H4 (cell line): ENCODE data around the gene FOXL1. TPM values are rescaled to one million over a fixed set of nuclear protein-coding genes. Genes with fewer than 3 reads are reported as not detected.

Experiments
- DNase-seq: peaks from one replicate; pipeline ENCODE4 v3.0.0-alpha.2; 2015; ENCODE audit warnings: low spot score
- total RNA-seq: library from RNA; depleted of rRNA; stranded (reverse); fragments of >200 nt; shearing (Covaris generic); gene quantifications from 2 replicates; pipeline ENCODE4 v1.2.3, GENCODE V29; 2014

Gene FOXL1
- total RNA-seq, 1 experiment from 2014 or later: 0.75 TPM

DNA sequence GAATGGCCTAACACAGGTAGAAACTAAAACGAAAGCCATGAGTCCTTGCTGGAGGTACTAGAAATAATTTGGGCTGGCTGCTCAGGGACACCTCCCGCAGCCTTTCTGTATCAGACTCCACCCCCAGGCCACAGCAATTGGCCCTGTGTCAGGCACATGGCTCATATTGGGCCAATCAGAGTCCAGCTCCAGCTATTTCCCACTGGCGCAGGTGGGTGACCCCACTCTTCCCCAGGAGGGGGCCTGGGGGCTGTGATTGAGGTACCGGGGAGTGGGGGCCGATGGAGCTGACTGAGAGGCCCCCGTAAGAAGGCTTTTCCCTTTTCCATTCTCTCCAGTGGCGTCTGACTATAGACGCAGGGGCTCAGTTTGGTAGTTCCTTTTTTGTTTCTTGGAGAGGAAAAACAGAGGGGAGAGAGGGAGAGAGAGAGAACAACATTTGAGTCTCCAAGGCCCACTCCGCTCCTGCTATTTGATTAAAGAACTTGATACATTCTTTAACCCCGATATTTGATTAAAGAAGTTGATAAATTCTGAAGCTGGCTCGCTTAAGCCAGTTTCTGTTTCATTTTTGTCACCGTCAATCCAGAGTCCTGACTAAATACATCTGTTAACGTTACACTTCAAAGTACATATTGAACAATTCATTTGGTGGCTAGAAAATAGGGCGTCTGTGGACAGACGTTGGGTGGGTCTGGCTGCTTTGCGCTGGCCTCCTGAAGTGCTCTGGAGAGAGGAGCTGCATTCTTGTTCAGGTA, 26.3 kb downstream of the FOXL1 start:
- no peak for DNase-seq

DNA sequence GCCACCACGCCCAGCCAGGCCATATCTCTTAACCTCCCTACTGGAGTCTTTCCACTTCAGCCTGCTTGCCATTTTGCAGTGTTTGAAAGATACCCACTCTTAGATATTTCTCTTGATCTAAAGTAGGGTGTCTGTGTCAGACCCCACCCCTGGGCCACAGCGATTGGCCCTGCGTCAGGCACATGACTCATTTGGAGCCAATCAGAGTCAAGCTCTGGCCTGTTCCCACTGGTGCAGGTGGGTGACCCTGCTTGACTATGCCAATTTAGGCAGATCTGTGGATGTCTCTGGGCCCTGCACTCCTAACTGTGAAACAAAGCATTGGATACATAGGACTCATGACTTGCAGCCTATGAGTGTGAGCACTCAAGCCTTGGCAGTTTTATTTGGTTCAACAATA, 27.6 kb downstream of the FOXL1 start:
- DNase-seq: no peak

DNA sequence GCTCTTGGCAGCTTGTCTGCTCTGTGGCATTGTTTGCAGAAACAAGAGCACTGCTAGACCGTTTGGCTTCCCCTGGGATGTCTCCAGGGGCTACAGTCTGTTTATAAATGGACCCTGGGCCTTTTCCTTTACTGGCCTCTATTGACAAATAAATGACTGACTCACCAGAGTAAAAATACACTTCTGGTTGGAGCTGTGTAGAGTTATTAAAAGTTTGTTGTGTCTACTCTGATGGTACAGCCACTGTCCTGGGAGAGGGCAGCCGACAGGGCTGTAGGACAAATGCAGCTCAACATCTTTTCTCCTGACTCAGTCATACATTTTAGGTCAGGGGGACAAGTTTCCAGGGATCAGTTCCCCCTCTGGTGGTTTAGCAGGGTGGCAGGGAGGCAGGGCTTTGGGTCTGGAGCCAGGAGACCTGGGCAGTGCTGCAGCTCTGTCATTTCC, 30.0 kb downstream of the FOXL1 start:
- peak; percentile 63 for DNase-seq

DNA sequence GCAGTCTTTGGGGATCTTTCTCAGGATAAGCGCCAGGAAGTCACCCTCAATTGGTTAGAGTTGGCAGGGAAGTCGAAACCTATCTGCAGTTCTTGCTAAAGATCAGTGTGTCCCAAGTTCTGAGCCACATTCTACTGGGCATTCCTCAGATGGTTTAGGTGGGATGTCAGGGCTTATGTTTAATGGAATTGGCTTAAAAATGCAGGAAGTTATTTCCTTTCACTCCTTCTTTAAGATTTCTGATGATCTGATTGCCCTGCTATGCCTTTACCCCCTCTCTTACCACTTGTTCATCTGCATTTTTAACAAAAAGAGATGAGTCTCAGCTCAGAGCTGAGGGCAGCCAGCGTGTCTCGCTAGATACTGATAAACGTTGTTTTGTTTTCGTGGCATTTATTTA, 30.8 kb downstream of the FOXL1 start:
- DNase-seq: peak; percentile 71

DNA sequence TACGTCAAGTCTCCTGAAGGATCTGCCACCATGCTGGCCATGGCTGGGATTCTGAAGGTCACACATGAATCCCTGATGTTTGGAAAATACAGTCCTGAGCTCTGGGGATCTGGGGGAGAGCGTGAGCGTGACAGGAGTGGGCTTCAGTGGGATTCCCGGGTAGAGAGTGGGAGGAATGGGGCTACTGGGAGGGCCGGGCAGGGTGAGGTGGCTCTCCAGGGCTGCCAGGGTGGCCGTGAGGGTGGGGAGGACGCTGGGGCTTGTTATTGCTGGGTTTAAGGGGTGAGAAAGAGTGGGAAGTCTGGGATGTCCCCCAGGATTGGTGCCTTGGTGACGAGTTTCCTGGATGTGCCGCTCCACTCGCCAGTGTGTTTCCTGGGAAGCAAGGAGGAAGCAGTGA, 31.3 kb downstream of the FOXL1 start:
- no peak for DNase-seq

DNA sequence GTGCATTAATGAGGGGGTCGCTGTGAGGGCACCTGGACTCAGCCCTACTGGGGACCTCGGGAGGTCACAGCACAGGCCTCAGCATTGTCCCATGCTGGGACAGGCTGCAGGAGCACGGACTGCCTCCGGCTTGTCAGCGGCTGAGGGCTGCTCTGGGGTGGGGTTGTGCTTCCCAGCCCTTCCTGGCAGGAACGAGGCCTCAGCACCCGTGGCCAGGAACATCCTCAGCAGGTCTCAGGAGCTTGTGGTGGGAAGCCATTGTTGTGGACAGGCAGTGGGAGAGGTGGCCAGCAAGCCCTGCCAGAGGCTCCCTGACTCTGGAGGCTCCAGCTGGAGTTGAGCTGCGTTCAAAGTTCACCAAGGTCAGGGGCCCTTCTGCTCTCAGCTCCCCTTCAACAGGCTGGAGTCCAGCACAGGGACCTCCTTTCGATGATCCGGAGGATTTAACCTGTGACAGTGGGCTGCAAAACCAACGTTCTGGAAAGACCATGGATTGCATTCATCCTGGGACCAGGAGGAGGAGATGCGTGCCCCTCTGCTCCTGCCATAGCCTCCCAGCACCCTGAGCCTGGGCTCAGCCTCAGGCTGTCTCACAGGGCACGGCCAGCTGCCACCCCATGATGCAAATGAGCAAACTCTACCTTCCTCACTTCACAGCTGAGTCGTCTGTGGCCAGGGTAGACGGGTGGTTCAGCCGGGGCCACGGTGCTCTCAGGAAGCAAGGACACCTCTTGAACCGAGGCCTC, 32.6 kb downstream of the FOXL1 start:
- no peak for DNase-seq

DNA sequence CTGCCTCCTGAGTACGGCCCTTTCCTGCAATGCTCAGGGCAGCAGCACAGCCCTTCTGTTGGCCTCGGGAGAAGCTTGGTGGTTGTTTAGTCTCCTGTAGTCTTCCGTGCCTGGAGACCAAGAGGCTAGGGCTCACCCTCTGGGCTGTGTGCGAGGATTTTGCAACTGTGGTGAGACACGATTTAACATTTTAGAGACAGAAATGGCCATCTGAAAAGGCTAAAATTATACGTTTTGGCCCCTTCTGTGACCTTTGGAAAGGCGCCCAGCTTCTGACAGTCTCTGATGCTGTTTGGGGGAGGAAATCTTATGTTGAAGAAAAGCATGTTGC, 33.1 kb downstream of the FOXL1 start:
- DNase-seq: no peak

DNA sequence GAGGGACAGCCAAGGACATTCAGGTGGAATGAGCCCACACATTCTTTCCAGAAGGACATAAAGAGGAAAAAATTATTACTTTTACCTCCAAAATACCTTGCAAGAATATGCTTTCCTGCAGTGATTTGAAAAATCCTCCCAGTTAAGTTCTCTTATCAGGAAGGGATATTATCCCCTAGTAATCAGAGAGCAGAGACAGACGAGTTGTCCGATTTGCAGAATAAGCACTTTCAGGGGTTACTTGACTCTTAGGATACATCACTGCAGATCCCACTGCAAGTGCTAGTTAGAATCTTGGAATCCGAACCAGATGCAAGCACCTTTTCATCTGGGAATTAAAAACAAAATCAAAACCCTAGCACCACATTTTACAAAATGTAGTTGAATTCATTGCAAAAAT, 33.6 kb downstream of the FOXL1 start:
- no peak for DNase-seq

DNA sequence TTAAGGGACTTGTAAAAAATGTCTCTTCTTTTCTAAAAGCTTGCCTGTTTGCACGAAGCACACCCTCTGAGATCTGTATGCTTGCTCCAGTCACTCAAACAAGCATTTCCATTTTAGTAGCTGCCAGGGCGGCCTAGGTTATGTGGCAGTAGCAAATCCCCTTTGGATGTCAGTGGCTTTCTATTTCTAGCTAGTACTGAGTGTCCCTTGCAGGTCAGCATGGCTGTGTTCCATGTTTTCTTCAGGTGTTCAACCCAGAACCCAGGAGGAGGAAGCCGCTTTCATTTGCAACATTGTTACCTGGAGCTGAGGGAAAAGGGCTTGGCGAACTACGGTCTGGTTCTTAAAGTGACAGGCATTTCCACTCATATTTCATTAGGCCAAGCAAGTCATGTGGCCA, 36.4 kb downstream of the FOXL1 start:
- DNase-seq: no peak

DNA sequence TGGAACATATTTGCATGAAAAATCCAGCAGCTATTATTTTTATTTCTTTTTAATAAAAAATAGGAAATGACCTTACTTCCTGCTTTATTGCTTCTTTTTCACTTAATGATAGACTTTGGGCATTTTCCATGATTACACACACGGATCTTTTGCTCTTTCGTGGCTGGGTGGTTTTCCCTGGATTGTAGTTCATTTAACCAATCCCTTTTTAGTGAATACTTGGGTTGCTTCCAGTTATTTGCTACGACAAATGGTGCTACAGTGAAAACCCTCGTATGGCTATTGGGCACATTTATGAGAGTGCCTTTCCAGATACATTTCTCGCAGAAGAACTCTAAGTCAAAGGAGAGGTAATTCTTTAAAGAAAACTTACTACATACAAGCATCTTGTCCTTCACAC, 38.6 kb downstream of the FOXL1 start:
- no peak for DNase-seq

DNA sequence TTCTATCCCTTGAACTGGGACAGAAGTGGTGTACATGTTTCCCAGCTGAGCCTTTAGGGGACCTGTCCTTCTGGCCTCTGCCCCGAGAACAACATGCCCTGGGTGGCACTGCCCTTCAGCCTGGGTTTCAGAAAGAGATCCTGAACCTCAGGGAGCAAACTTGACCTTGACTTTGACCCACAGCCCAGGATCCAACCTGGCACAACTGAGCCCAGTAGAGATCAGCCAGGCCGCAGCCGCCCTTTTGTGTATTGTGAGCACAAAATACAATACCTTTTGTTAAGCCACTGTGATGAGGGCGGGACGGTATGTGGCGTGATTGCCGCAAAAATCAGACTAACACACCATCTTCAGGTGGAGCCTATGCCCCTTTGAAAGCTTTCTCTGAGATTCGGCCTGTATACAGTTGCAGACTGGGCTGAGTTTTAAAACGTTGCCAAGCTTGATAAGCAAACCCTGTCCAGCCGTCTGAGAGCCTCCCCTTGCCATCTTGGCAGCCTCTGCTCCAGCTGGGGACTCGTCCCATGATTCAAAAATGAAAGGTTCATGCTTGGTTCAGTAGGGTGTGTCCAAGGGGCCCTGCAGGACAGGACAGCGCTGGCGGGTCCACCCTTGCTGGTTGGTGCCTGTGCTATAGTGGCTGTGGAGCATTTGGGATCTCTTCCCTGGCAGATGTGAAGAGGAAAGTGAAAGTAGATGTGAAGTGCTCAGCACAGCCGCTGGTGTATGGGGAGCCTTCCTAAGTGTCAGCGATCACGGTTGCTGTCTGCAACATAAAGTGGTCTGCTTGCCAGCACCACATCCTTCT, 40.3 kb downstream of the FOXL1 start:
- no peak for DNase-seq

DNA sequence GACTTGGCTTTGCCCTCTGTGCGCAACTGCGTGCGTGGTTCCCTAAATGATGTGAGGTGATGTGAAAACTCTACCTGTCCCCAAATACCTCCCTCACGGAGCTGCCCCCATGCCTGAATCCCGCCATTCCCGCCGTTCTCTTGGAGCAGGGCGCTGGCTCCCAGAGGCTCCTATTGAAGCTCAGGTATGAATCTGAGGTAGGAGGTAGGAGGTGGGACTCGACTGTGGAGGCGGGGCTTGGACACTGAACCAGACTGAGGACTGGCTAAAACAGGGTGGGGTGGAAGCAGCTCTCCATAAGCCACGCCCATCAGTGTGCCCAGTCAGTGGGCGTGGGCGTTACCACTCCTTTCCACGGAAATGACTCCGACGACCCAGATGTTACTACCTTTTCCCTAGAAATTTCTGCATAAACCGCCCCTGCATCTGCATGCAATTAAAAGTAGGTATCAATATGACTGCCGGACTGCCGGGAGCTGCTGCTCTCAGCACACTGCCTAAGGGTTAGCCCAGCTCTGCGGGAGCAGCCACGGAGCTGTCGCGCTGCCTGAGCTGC, 41.0 kb downstream of the FOXL1 start:
- DNase-seq: no peak

DNA sequence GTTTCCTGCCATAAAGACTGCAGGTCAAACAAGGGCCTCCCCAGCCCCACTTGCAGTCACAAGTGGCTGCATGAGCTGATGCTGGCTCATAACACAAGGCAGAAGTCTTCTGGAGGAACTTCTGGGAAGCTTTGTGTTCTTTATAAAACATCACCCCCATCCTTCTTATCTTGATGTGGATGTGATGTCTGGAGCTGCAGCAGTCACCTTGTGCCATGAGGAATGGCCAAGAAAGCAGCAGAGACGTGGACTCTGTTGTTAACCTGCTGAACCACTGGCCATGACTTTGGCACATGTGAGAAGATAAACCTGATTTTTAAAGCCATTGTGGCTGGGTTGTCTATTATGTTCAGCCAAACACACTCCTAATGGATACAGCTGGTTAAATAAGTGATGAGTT, 41.8 kb downstream of the FOXL1 start:
- no peak for DNase-seq

DNA sequence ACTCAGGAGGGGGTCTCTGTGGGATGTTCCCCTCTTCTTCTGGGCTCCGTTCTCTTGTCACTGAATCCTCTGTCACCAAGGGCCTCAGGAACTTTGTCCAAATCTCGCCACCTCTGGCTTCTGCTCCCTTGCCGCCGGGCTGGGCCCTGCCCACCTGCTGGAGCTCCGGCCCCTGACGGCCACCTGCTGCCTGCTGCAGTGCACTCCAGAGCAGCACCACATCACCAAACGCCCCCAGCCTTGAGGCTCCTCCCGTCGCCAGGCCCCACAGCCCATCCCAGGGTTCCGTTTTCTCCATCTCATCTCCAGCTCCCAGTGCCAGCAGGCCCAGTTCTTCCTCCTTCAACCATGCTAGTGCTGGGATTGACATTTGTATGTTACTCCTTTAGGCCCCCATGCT, 43.6 kb downstream of the FOXL1 start:
- no peak for DNase-seq

DNA sequence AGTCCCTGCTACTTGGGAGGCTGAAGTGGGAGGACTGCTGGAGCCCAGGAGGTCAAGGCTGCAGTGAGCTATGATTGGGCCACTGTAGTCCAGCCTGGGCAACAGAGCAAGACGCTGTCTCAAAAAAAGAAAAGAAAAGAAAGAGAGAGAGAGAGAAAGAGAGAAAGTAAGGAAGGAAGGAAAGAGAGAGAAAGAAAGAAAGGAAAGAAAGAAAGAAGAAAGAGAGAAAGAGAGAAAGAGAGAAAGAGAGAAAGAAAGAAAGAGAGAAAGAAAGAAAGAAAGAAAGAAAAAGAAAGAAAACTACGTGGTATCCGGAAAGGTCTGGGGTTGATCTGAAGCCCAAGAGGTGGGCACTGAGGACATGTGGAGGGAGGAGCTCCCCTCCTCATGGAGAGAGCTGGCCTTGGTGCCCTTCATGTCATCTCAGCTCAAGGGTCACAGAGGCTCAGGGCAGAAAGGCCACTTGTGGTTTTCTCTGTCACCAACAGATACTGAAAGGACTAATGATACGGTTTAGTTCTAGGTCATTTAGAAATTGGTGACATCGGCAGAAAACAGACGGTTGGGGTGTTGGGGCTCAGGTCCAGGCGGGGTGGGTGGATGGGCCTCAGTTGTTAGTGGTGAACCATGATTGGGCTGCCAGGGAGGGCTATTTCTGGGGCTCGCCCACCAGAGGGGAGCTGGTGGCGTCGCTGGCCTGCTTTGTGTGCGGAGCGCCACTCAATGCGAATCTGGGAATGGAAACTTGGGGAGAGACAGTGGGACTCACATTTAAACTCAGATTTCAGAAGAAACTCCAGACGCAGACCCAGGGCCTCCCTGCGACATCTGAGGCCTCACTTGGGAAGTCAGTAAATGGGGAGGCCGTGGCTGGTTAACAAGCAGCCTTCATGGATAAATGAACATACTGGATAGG, 44.6 kb downstream of the FOXL1 start:
- no peak for DNase-seq

DNA sequence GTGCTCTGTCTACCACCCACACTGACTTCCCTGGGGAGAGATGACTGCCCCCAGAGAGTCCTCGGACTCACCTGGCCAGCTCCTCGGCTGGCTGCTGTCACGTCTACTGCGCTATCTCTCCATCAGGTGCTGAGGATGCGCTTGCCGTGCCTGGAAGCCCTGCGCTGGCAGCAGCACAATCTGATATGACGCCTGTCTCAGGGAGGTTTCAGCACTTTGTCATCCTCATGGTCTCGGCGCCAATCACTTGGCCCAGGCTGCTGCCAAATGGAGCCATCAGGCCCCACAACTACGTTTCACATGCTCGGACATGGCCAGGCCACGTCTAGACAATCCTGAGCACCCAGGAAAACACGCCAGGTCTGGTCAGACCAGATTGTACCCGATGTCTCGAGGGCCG, 46.7 kb downstream of the FOXL1 start:
- no peak for DNase-seq

DNA sequence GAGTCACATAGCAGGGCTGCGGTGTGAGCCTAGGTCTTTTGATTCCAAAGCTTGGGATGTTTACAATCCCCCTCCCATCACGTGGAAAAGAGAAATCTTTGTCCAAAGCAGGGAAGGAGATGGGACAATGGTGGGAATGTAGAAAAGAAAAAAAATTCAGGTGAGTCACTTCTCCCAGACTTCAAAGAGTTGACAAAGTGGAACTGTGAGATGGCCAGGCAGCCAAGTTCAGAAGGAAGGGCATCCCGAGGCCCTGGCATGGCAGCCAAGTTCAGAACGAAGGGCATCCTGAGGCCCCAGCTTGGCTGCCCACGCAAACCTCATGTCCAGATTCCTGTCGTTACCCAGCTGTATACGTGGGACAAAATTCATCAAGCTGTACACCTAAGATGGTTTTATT, 47.5 kb downstream of the FOXL1 start:
- DNase-seq: no peak

DNA sequence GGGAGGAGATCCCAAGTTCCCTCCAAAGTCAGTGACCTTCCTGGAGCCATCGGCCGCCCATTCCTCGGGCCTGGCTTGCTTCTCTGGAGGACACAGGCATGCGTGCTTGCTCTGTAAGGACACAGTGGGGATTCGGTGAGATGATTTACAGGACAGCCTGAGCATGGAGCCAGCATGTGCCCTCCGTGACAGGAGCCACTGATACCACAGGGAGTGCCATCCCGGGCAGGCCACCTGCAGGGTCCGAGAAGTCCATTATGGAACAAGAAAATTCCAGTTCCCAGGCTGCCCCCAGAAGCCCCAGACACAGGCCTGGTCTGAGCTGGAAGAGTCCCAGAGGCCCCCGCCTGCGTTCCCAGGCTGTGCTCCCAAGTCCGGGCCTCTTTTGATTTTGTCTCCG, 47.9 kb downstream of the FOXL1 start:
- DNase-seq: no peak

DNA sequence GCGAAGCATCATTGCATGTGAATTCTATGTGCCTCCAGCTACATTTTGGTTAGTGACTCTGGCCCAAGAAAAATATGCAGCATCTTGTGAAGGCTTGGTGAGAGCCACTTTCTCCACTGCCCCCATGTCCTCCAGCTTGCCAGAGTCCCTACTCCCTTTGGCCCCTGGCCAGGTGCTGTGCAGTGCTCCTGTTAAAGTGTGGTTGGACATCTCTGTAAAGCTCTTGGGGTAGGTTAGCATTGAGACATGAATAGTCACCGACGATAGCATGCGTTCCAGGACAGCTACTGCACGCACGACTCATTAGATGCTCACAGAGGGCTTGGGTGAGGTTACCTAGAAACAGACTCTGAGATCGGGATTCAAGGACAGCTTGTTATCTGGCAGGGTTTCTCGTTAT, 48.6 kb downstream of the FOXL1 start:
- no peak for DNase-seq

DNA sequence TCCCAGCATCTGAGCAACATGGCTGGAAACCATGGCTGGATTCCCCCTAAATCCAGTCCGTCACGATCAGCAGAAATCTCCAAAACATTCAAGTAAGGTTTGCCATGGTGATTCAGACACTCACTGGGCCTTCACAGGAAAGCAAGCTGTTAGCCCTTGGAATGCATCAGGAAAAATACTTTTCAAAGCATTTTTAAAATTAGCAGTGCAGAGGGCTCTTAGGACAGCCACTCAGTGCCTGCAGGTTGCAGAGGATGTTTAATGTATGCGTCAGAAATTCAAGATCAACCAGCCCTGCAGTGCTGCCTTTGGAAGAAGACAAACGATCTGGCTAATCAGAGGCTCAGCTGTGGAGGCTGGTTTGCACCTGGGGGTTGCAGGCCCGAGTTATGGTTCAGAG, 50.3 kb downstream of the FOXL1 start:
- no peak for DNase-seq

DNA sequence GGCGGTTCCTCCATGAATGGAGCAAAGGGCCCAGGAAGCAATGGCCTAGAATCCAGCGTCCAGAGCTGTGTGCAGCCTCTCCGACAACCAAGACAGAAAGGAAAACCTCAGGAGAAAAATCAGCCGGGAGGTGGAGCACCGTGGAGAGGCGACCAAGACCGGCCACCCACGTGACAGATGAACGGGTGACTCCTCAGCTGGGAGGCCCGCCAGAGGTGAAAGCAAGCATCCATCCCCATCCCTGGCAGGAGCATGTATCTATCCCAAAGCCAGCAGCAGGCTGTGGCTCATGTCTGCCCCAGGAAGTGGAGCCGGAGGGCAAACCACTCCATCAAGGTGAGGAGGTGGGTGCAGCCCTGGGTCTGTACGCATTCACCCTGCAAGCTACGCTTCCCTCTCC, 52.1 kb downstream of the FOXL1 start:
- no peak for DNase-seq
